ENCODE measurements around the gene DIPK2A.
A peak's percentile ranks its signal among the peaks of the same experiment; 100 is the strongest.

GRCh38 chr3:143971359-143972154 lies at the start of gene DIPK2A:
- TF ChIP-seq POLR2A (IDR thresholded peaks at IDR 0.05) (peak; percentile 9 to 76), CTCF (IDR thresholded peaks at IDR 0.05) (no peak)

Measured in suprapubic skin (tissue), 3 donors.